PC-3 (cell line): ENCODE results near the gene TST. TPM values are rescaled to one million over a fixed set of nuclear protein-coding genes. Genes with fewer than 3 reads are reported as not detected.

Source experiments
- ATAC-seq: fragments of 200-7000 bp; cut with Tn5 transposase; 2 replicates; pipeline ENCODE4 v1.9.1; 2020; ENCODE audit warnings: mild to moderate bottlenecking, moderate library complexity
- BruUV-seq: library from RNA; stranded (reverse); fragments of 400-500 nt; replicated peaks from 2 replicates; lab custom pipeline; 2021; lab: Mats Ljungman, UMichigan
- CTCF ChIA-PET: fragments of 300-600 bp; sonication (Branson Sonifier 250); formaldehyde crosslinking; loops from one replicate; lab custom pipeline; 2022; ENCODE audit warnings: antibody characterized with exemption; lab: Charles Lee
- POLR2A ChIA-PET: fragments of 300-600 bp; sonication (Branson Sonifier 250); formaldehyde crosslinking; loops from one replicate; lab custom pipeline; 2022; ENCODE audit warnings: antibody characterized with exemption; ENCODE audit not compliant: unreplicated experiment; lab: Charles Lee
- DNase-seq: peaks from one replicate; pipeline ENCODE4 v3.0.0-alpha.2; 2015
- H2AFZ ChIP-seq: fragments of 300-600 bp; sonication (generic); 2 replicates; pipeline ENCODE4 v1.6.0; 2016; ENCODE audit warnings: antibody characterized with exemption, low read length
- H3F3A ChIP-seq: fragments of 300-600 bp; sonication (generic); one replicate; pipeline ENCODE4 v1.6.0; 2017; ENCODE audit warnings: antibody characterized with exemption, low read length, control low read depth, mild to moderate bottlenecking; ENCODE audit not compliant: unreplicated experiment
- H3K27ac ChIP-seq: fragments of 300-600 bp; sonication (generic); 2 replicates; pipeline ENCODE4 v1.5.1; 2016; ENCODE audit warnings: mild to moderate bottlenecking, low read length
- H3K27me3 ChIP-seq: fragments of 300-600 bp; sonication (generic); 2 replicates; pipeline ENCODE4 v1.6.1; 2016; ENCODE audit warnings: low read length, mixed read lengths
- H3K36me3 ChIP-seq: fragments of 300-600 bp; sonication (generic); 2 replicates; pipeline ENCODE4 v1.6.1; 2016; ENCODE audit warnings: low read depth, mixed run types, low read length, mixed read lengths
- H3K4me1 ChIP-seq: fragments of 300-600 bp; sonication (generic); 2 replicates; pipeline ENCODE4 v1.5.1; 2016; ENCODE audit warnings: low read length; ENCODE audit not compliant: insufficient read depth
- H3K4me2 ChIP-seq: fragments of 300-600 bp; sonication (generic); 2 replicates; pipeline ENCODE4 v1.6.0; 2016; ENCODE audit warnings: low read length
- H3K4me3 ChIP-seq: fragments of 300-600 bp; sonication (generic); 2 replicates; pipeline ENCODE4 v1.5.1; 2016; ENCODE audit warnings: mild to moderate bottlenecking, low read length, mixed read lengths
- H3K79me2 ChIP-seq: fragments of 300-600 bp; sonication (generic); 2 replicates; pipeline ENCODE4 v1.6.1; 2017; ENCODE audit warnings: low read length, mixed read lengths
- H3K9ac ChIP-seq: fragments of 300-600 bp; sonication (generic); 2 replicates; pipeline ENCODE4 v1.6.0; 2016; ENCODE audit warnings: mild to moderate bottlenecking, low read length
- H3K9me2 ChIP-seq: fragments of 300-600 bp; sonication (generic); replicated peaks from 2 replicates; pipeline ENCODE4 v1.6.1; 2016; ENCODE audit warnings: mixed run types, low read length, mixed read lengths
- H3K9me3 ChIP-seq: fragments of 300-600 bp; sonication (generic); 2 replicates; pipeline ENCODE4 v1.6.1; 2016; ENCODE audit warnings: low read length, mixed read lengths
- H4K20me1 ChIP-seq: fragments of 300-600 bp; sonication (generic); 2 replicates; pipeline ENCODE4 v1.6.1; 2016; ENCODE audit warnings: low read length, mixed read lengths
- CTCF ChIP-seq: fragments of 300-600 bp; sonication (generic); conservative IDR thresholded peaks from 2 replicates; pipeline ENCODE4 v1.5.1; 2017; ENCODE audit warnings: antibody characterized with exemption, low read depth, mild to moderate bottlenecking, low read length
- EZH2 ChIP-seq: fragments of 300-600 bp; sonication (generic); IDR thresholded peaks from one replicate; pipeline ENCODE4 v1.6.1; 2017; ENCODE audit warnings: antibody characterized with exemption, mild to moderate bottlenecking, low read length; ENCODE audit not compliant: unreplicated experiment
- EZH2phosphoT487 ChIP-seq: fragments of 300-600 bp; sonication (generic); IDR thresholded peaks from 2 replicates; pipeline ENCODE4 v1.6.1; 2018; ENCODE audit warnings: mild to moderate bottlenecking, antibody characterized with exemption, low read length, borderline replicate concordance
- intact Hi-C: fragments of 100-400 bp; cut with micrococcal nuclease; formaldehyde crosslinking; loops from 2 replicates; pipeline ENCODE4 v1.9.0; 2023
- total RNA-seq: library from RNA; depleted of rRNA; stranded (reverse); fragments of >200 nt; gene quantifications from 2 replicates; pipeline ENCODE4 v1.2.3, GENCODE V29; 2014

Gene TST
- total RNA-seq, 1 experiment from 2014 or later: 35.9 TPM

GRCh38 chr22:37007651-37008050, 11.6 kb downstream of the TST start:
- CTCF ChIA-PET: no interaction called here
- no peak for ATAC-seq
- Histone ChIP-seq H3K36me3 (no peaks in the 10 kb centered on the region), H3K27me3 (peaks cover 4% of the 10 kb centered on the region; the same call in 1 of the 2 replicates), H3K9ac (no peak overlapping the region), H3K9me3 (no peaks in the 10 kb centered on the region), H2AFZ (no peak overlapping the region), H3K9me2 (no peaks in the 10 kb centered on the region), H3K4me1 (peaks cover 4% of the 10 kb centered on the region; the same call in 1 of the 2 replicates), H3F3A (no peaks in the 10 kb centered on the region), H3K4me2 (no peak overlapping the region), H4K20me1 (no peaks in the 10 kb centered on the region), H3K4me3 (no peak overlapping the region), H3K79me2 (no peaks in the 10 kb centered on the region), H3K27ac (no peak overlapping the region)
- POLR2A ChIA-PET: no interaction called here
- BruUV-seq: no TSS peak
- no peak for TF ChIP-seq EZH2phosphoT487
- intact Hi-C loops: no loop called here
- no peak for DNase-seq

GRCh38 chr22:37002633-37003032, 16.6 kb downstream of the TST start:
- no peak for DNase-seq
- H3K4me3 ChIP-seq: no peak overlapping the region
- no peaks in the 10 kb centered on the region for H3K4me1 ChIP-seq
- TF ChIP-seq EZH2: no peak
- TF ChIP-seq CTCF: no peak
- no peak for TF ChIP-seq EZH2phosphoT487
- peaks cover 4% of the 10 kb centered on the region; the same call in 1 of the 2 replicates for H3K27me3 ChIP-seq
- intact Hi-C loops: no loop called here
- no peaks in the 10 kb centered on the region for H3K36me3 ChIP-seq
- ATAC-seq: no peak
- ChIA-PET POLR2A (no interaction called here), CTCF (no interaction called here)
- no peaks in the 10 kb centered on the region for H4K20me1 ChIP-seq
- BruUV-seq: no TSS peak
- no peaks in the 10 kb centered on the region for H3F3A ChIP-seq
- H3K9me3 ChIP-seq: no peaks in the 10 kb centered on the region
- no peak overlapping the region for H3K4me2 ChIP-seq
- H3K27ac ChIP-seq: no peak overlapping the region
- H3K9me2 ChIP-seq: no peaks in the 10 kb centered on the region
- H3K79me2 ChIP-seq: no peaks in the 10 kb centered on the region
- no peak overlapping the region for H3K9ac ChIP-seq
- no peak overlapping the region for H2AFZ ChIP-seq

GRCh38 chr22:37001826-37002225, 17.4 kb downstream of the TST start:
- no peak for TF ChIP-seq EZH2phosphoT487
- no peak for TF ChIP-seq CTCF
- no peak for TF ChIP-seq EZH2
- Histone ChIP-seq H3K9me2 (no peaks in the 10 kb centered on the region), H3K27me3 (peaks cover 4% of the 10 kb centered on the region; the same call in 1 of the 2 replicates), H3K36me3 (no peaks in the 10 kb centered on the region), H3K9me3 (no peaks in the 10 kb centered on the region), H3K4me1 (no peaks in the 10 kb centered on the region), H2AFZ (no peak overlapping the region), H3F3A (no peaks in the 10 kb centered on the region), H3K27ac (no peak overlapping the region), H4K20me1 (no peaks in the 10 kb centered on the region), H3K4me3 (no peak overlapping the region), H3K4me2 (no peak overlapping the region), H3K9ac (no peak overlapping the region), H3K79me2 (no peaks in the 10 kb centered on the region)
- CTCF ChIA-PET: no interaction called here
- POLR2A ChIA-PET: no interaction called here
- intact Hi-C loops: no loop called here
- BruUV-seq: no TSS peak
- ATAC-seq (no peak), DNase-seq (no peak)
